GM23338 (cell line): ENCODE results near the gene KPNA2. TPM values are rescaled to one million over a fixed set of nuclear protein-coding genes. Genes with fewer than 3 reads are reported as not detected.

Experiments used
- ATAC-seq: fragments of 200-7000 bp; cut with Tn5 transposase; 3 replicates; pipeline ENCODE4 v1.9.1; 2020
- DNase-seq: peaks from one replicate; pipeline ENCODE4 v3.0.0-alpha.2; 2015; ENCODE audit warnings: low spot score
- H2AFZ ChIP-seq: fragments of 200-600 bp; sonication (generic); 2 replicates; pipeline ENCODE4 v1.8.0; 2016; ENCODE audit warnings: antibody characterized with exemption, mild to moderate bottlenecking, moderate library complexity
- H3F3A ChIP-seq: fragments of 200-600 bp; sonication (generic); replicated peaks from 2 replicates; pipeline ENCODE4 v1.8.0; 2017; ENCODE audit warnings: antibody characterized with exemption, mixed run types, low read depth
- H3K27ac ChIP-seq: fragments of 200-600 bp; sonication (generic); 2 replicates; pipeline ENCODE4 v1.6.1; 2016; ENCODE audit warnings: low read depth
- H3K27me3 ChIP-seq: fragments of 200-600 bp; sonication (generic); 2 replicates; pipeline ENCODE4 v1.8.0; 2016; ENCODE audit warnings: mild to moderate bottlenecking, mixed run types, moderate library complexity; ENCODE audit not compliant: insufficient read depth
- H3K36me3 ChIP-seq: fragments of 200-600 bp; sonication (generic); 2 replicates; pipeline ENCODE4 v1.8.0; 2016; ENCODE audit warnings: mild to moderate bottlenecking; ENCODE audit not compliant: insufficient read depth
- H3K4me1 ChIP-seq: fragments of 200-600 bp; sonication (generic); 2 replicates; pipeline ENCODE4 v1.8.0; 2016; ENCODE audit warnings: mild to moderate bottlenecking, moderate library complexity; ENCODE audit not compliant: insufficient read depth
- H3K4me2 ChIP-seq: fragments of 200-600 bp; sonication (generic); 2 replicates; pipeline ENCODE4 v1.7.1; 2017; ENCODE audit warnings: mixed run types
- H3K4me3 ChIP-seq: fragments of 200-600 bp; sonication (generic); 2 replicates; pipeline ENCODE4 v1.6.1; 2016; ENCODE audit warnings: mixed run types
- H3K79me2 ChIP-seq: fragments of 200-600 bp; sonication (generic); replicated peaks from 2 replicates; pipeline ENCODE4 v1.8.0; 2017; ENCODE audit warnings: mild to moderate bottlenecking; ENCODE audit not compliant: insufficient read depth
- H3K9me2 ChIP-seq: fragments of 200-600 bp; sonication (generic); 2 replicates; pipeline ENCODE4 v1.8.0; 2017; ENCODE audit not compliant: insufficient read depth
- H4K20me1 ChIP-seq: fragments of 200-600 bp; sonication (generic); replicated peaks from 2 replicates; pipeline ENCODE4 v1.8.0; 2017; ENCODE audit warnings: mild to moderate bottlenecking; ENCODE audit not compliant: insufficient read depth
- H3K27ac Mint-ChIP-seq: 2 replicates; pipeline ENCODE4 v1.8.0; 2020; ENCODE audit warnings: inconsistent platforms, mild to moderate bottlenecking, moderate library complexity, mixed read lengths
- H3K27me3 Mint-ChIP-seq: 3 replicates; pipeline ENCODE4 v1.8.0; 2022; ENCODE audit warnings: low read depth, mild to moderate bottlenecking, moderate library complexity, mixed read lengths, inconsistent platforms; ENCODE audit not compliant: insufficient read depth, poor library complexity
- H3K36me3 Mint-ChIP-seq: 3 replicates; pipeline ENCODE4 v1.8.0; 2021; ENCODE audit warnings: low read depth, mild to moderate bottlenecking, inconsistent platforms, moderate library complexity, mixed read lengths
- H3K4me1 Mint-ChIP-seq: 3 replicates; pipeline ENCODE4 v1.8.0; 2020; ENCODE audit warnings: mild to moderate bottlenecking, inconsistent platforms, mixed read lengths
- H3K4me3 Mint-ChIP-seq: 3 replicates; pipeline ENCODE4 v1.8.0; 2021; ENCODE audit warnings: moderate library complexity, mild to moderate bottlenecking, inconsistent platforms, mixed read lengths
- H3K9me3 Mint-ChIP-seq: 3 replicates; pipeline ENCODE4 v1.8.0; 2020; ENCODE audit warnings: moderate library complexity, mild to moderate bottlenecking, inconsistent platforms, mixed read lengths
- CREB1 ChIP-seq: fragments of 250-450 bp; sonication (Bioruptor Pico); IDR thresholded peaks from 2 replicates; pipeline ENCODE4 v1.5.0; 2020; ENCODE audit warnings: low read depth, mild to moderate bottlenecking, moderate library complexity
- EZH2 ChIP-seq: fragments of 200-600 bp; sonication (generic); IDR thresholded peaks from one replicate; pipeline ENCODE4 v1.8.0; 2017; ENCODE audit warnings: antibody characterized with exemption, mild to moderate bottlenecking, low read depth; ENCODE audit not compliant: unreplicated experiment
- EZH2phosphoT487 ChIP-seq: fragments of 200-600 bp; sonication (generic); IDR thresholded peaks from one replicate; pipeline ENCODE4 v1.8.1; 2018; ENCODE audit warnings: antibody characterized with exemption; ENCODE audit not compliant: unreplicated experiment
- NANOG ChIP-seq: IDR thresholded peaks from 2 replicates; pipeline ENCODE4 v1.6.1; 2016; ENCODE audit warnings: antibody characterized with exemption, borderline replicate concordance
- STAT1 ChIP-seq: IDR thresholded peaks from one replicate; pipeline ENCODE4 v1.6.1; 2016; ENCODE audit warnings: antibody characterized with exemption; ENCODE audit not compliant: unreplicated experiment
- polyA plus RNA-seq: library from polyadenylated mRNA; unstranded; fragments of >200 nt; fragmentation: Nextera tagmentation; extraction: Ambion mirVana; gene quantifications from 2 replicates; pipeline ENCODE4 v1.2.1, GENCODE V29; 2016
- total RNA-seq: library from RNA; depleted of rRNA; stranded (reverse); fragments of >200 nt; shearing (Covaris generic); gene quantifications from 2 replicates; pipeline ENCODE4 v1.2.3, GENCODE V29; 2014
- TF ChIP-seq, protein P1 (sequence below): IDR thresholded peaks from 2 replicates; pipeline ENCODE4 v1.6.1; 2016; ENCODE audit warnings: antibody characterized with exemption
- TF ChIP-seq, protein P2 (sequence below): IDR thresholded peaks from one replicate; pipeline ENCODE4 v1.6.1; 2018; ENCODE audit warnings: antibody characterized with exemption; ENCODE audit not compliant: unreplicated experiment
- TF ChIP-seq, protein P3 (sequence below), 2 experiments: fragments of 200-600 bp in 1 of 2; sonication (generic) in 1 of 2; conservative IDR thresholded peaks; 2 replicates each; pipeline versions ENCODE4 v1.5.1 to v1.6.1; 2016 to 2017; ENCODE audit warnings: antibody characterized with exemption in 2 of 2, low read depth in 2 of 2, mild to moderate bottlenecking in 2 of 2, moderate library complexity in 1 of 2

The KPNA2 gene
- total and polyA plus RNA-seq, 2 experiments from 2014 or later = 375 to 442 TPM

DNA sequence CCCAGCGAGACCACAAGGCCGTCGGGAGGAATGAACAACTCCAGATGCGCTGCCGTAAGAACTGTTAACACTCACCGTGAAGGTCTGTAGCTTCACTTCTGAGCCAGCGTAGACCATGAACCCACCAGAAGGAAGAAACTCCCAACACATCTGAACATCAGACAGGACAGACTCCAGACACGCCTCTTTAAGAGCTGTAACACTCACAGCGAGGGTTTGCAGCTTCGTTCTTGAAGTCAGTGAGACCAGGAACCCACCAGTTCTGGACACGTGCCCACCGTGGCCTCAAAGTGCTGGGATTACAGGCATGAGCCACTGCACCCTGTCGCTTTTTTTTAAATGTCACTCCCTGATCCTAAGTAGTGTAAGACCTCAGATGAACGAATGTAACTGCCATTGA is 17.3 kb downstream of the KPNA2 start:
- no peaks in the 10 kb centered on the region for H3K4me1 ChIP-seq
- Mint-ChIP-seq H3K27me3 (no peaks in the 10 kb centered on the region), H3K4me1 (peaks cover 4% of the 10 kb centered on the region; the same call in 2 of the 3 replicates), H3K36me3 (peaks cover 6% of the 10 kb centered on the region), H3K27ac (no peak overlapping the region), H3K9me3 (peaks cover 3% of the 10 kb centered on the region; the same call in 2 of the 3 replicates), H3K4me3 (no peak overlapping the region)
- no peak overlapping the region for H3K4me2 ChIP-seq
- no peaks in the 10 kb centered on the region for H3K27me3 ChIP-seq
- no peak overlapping the region for H3K27ac ChIP-seq
- H3K79me2 ChIP-seq = no peaks in the 10 kb centered on the region
- peaks cover 5% of the 10 kb centered on the region for H3F3A ChIP-seq
- ATAC-seq = no peak
- no peaks in the 10 kb centered on the region for H3K36me3 ChIP-seq
- no peak overlapping the region for H2AFZ ChIP-seq
- H3K4me3 ChIP-seq = no peak overlapping the region
- TF ChIP-seq, protein P1, sequence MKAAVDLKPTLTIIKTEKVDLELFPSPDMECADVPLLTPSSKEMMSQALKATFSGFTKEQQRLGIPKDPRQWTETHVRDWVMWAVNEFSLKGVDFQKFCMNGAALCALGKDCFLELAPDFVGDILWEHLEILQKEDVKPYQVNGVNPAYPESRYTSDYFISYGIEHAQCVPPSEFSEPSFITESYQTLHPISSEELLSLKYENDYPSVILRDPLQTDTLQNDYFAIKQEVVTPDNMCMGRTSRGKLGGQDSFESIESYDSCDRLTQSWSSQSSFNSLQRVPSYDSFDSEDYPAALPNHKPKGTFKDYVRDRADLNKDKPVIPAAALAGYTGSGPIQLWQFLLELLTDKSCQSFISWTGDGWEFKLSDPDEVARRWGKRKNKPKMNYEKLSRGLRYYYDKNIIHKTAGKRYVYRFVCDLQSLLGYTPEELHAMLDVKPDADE = no peak
- no peak for TF ChIP-seq EZH2
- TF ChIP-seq, protein P2, sequence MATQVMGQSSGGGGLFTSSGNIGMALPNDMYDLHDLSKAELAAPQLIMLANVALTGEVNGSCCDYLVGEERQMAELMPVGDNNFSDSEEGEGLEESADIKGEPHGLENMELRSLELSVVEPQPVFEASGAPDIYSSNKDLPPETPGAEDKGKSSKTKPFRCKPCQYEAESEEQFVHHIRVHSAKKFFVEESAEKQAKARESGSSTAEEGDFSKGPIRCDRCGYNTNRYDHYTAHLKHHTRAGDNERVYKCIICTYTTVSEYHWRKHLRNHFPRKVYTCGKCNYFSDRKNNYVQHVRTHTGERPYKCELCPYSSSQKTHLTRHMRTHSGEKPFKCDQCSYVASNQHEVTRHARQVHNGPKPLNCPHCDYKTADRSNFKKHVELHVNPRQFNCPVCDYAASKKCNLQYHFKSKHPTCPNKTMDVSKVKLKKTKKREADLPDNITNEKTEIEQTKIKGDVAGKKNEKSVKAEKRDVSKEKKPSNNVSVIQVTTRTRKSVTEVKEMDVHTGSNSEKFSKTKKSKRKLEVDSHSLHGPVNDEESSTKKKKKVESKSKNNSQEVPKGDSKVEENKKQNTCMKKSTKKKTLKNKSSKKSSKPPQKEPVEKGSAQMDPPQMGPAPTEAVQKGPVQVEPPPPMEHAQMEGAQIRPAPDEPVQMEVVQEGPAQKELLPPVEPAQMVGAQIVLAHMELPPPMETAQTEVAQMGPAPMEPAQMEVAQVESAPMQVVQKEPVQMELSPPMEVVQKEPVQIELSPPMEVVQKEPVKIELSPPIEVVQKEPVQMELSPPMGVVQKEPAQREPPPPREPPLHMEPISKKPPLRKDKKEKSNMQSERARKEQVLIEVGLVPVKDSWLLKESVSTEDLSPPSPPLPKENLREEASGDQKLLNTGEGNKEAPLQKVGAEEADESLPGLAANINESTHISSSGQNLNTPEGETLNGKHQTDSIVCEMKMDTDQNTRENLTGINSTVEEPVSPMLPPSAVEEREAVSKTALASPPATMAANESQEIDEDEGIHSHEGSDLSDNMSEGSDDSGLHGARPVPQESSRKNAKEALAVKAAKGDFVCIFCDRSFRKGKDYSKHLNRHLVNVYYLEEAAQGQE = no peak
- no peaks in the 10 kb centered on the region for H3K9me2 ChIP-seq
- no peak for DNase-seq
- no peaks in the 10 kb centered on the region for H4K20me1 ChIP-seq

DNA sequence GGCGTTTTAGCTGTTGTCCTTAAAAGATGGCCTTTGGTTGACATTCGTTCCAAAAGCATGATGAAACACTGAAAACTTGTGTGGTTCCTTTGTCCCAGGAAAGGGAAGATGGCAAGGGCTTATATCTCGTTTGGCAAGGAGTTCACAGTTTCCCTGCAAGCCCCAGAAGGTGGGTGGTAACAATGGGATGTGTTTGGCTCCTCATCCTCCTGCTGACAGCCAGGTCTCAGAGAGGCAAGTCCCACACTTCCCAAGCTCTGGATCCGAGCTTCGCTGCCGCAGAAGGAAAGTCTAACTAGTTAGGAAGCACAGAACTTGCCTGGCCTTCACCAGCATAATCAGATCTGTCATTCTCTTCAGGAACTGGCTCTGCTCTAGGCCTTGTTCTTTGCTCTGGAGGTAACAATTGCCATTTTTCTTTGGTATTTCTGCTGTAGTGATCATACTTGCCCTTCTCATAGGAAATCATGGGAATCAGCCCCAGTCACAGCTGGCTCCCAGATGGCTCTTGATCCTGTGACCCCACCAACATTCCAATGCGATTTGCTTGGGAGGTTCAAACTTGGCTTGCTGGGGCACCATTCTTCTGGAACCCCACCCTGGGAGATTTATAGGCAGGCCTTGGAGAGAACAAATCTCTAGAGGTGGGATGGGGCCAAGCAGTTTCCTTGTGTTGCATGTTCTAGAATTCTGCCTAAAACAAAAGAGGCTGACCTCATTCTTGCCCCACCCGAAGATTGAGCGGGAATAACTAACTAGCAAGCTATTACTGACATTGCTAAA is 17.9 kb downstream of the KPNA2 start:
- Histone ChIP-seq H3K4me1 (no peaks in the 10 kb centered on the region), H4K20me1 (no peaks in the 10 kb centered on the region), H3F3A (no peaks in the 10 kb centered on the region; the same call in 1 of the 2 replicates), H3K36me3 (no peaks in the 10 kb centered on the region), H2AFZ (no peak overlapping the region), H3K79me2 (no peaks in the 10 kb centered on the region), H3K4me3 (no peak overlapping the region), H3K9me2 (no peaks in the 10 kb centered on the region), H3K27me3 (no peaks in the 10 kb centered on the region), H3K4me2 (no peak overlapping the region), H3K27ac (no peak overlapping the region)
- peaks cover 5% of the 10 kb centered on the region; the same call in 1 of the 3 replicates for H3K36me3 Mint-ChIP-seq
- peaks cover 4% of the 10 kb centered on the region; the same call in 2 of the 3 replicates for H3K4me1 Mint-ChIP-seq
- no peak overlapping the region for H3K27ac Mint-ChIP-seq
- H3K4me3 Mint-ChIP-seq = no peak overlapping the region
- DNase-seq (no peak), ATAC-seq (no peak)
- no peaks in the 10 kb centered on the region for H3K27me3 Mint-ChIP-seq
- peaks cover 3% of the 10 kb centered on the region; the same call in 2 of the 3 replicates for H3K9me3 Mint-ChIP-seq
- TF ChIP-seq, protein P3, sequence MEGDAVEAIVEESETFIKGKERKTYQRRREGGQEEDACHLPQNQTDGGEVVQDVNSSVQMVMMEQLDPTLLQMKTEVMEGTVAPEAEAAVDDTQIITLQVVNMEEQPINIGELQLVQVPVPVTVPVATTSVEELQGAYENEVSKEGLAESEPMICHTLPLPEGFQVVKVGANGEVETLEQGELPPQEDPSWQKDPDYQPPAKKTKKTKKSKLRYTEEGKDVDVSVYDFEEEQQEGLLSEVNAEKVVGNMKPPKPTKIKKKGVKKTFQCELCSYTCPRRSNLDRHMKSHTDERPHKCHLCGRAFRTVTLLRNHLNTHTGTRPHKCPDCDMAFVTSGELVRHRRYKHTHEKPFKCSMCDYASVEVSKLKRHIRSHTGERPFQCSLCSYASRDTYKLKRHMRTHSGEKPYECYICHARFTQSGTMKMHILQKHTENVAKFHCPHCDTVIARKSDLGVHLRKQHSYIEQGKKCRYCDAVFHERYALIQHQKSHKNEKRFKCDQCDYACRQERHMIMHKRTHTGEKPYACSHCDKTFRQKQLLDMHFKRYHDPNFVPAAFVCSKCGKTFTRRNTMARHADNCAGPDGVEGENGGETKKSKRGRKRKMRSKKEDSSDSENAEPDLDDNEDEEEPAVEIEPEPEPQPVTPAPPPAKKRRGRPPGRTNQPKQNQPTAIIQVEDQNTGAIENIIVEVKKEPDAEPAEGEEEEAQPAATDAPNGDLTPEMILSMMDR (conservative IDR thresholded peaks at IDR 0.05; ENCODE audit: low read depth in 2 of 2) = no peak
- TF ChIP-seq, protein P2 = no peak
- TF ChIP-seq NANOG (no peak), CREB1 (no peak), EZH2phosphoT487 (no peak), STAT1 (no peak), EZH2 (no peak)
- TF ChIP-seq, protein P1 = no peak
